Sigmoid colon (tissue), 7 donors: ENCODE measurements around the gene ATP6V0D1. TPM values are rescaled to one million over a fixed set of nuclear protein-coding genes. Genes with fewer than 3 reads are reported as not detected.

Source experiments
- DNase-seq: peaks from one replicate; pipeline ENCODE4 v3.0.0-alpha.2; 2019
- H3K27ac ChIP-seq, 4 donors: fragments of 200-600 bp; sonication (generic); one replicate each; pipeline ENCODE4 v1.5.1; 2016 to 2019; ENCODE audit warnings: mild to moderate bottlenecking in 1 of 4
- H3K27me3 ChIP-seq, 3 donors: fragments of 200-600 bp; sonication (generic); one replicate each; pipeline ENCODE4 v1.5.1; 2019; ENCODE audit warnings: mild to moderate bottlenecking in 1 of 3
- H3K36me3 ChIP-seq, 4 donors: fragments of 200-600 bp; sonication (generic); one replicate each; pipeline ENCODE4 v1.5.1; 2016 to 2019
- H3K4me1 ChIP-seq, 4 donors: fragments of 200-600 bp; sonication (generic); one replicate each; pipeline ENCODE4 v1.5.1; 2017 to 2019
- H3K4me3 ChIP-seq, 4 donors: fragments of 200-600 bp; sonication (generic); one replicate each; pipeline ENCODE4 v1.5.1; 2017 to 2019; ENCODE audit warnings: mild to moderate bottlenecking in 2 of 4, moderate library complexity in 1 of 4
- H3K9me3 ChIP-seq, 4 donors: fragments of 200-600 bp in 3 of 4; sonication (generic) in 3 of 4; one replicate each; pipeline versions ENCODE4 v1.5.1 to v1.6.1; 2013 to 2019
- EP300 ChIP-seq, 4 donors: sonication (generic); formaldehyde crosslinking; IDR thresholded peaks; one replicate each; pipeline ENCODE4 v1.6.1; 2017; ENCODE audit warnings: antibody characterized with exemption in 4 of 4
- POLR2A ChIP-seq, 2 donors: fragments of 450-650 bp; IDR thresholded peaks; one replicate each; pipeline ENCODE4 v1.6.1; 2016; ENCODE audit warnings: antibody characterized with exemption in 2 of 2, mild to moderate bottlenecking in 2 of 2, moderate library complexity in 2 of 2
- POLR2AphosphoS5 ChIP-seq, 4 donors: sonication (generic); formaldehyde crosslinking; IDR thresholded peaks; one replicate each; pipeline ENCODE4 v1.6.1; 2017; ENCODE audit warnings: antibody characterized with exemption in 4 of 4
- WGBS, 2 donors: extraction: QIAGEN DNeasy Blood & Tissue Kit; methylation state at CpG; one replicate each; pipeline ENCODE4 v1.1.7; 2013; 5-methylcytosine and 5-hydroxymethylcytosine counted together
- intact Hi-C: fragments of 100-400 bp; cut with DNase I; formaldehyde crosslinking; loops from one replicate; pipeline ENCODE4 v1.15.1; 2023
- polyA plus RNA-seq, 3 donors: library from polyadenylated mRNA; stranded (reverse); fragments of 200-250 nt; gene quantifications; one replicate each; pipeline ENCODE4 v1.2.3, GENCODE V29; 2013
- total RNA-seq, 4 donors: library from RNA; depleted of rRNA; stranded (reverse); fragments of >200 nt; gene quantifications; one replicate each; pipeline ENCODE4 v1.1.0, GENCODE V29; 2016
- TF ChIP-seq, protein P1 (sequence below), 4 experiments: fragments of 450-650 bp in 3 of 4; fragments of 200-600 bp in 1 of 4; IDR thresholded peaks; one replicate each; pipeline ENCODE4 v1.5.1; 2016 to 2019; ENCODE audit warnings: antibody characterized with exemption in 4 of 4, mild to moderate bottlenecking in 3 of 4, moderate library complexity in 2 of 4
- donor health status: healthy with polysubstance abuse.
- donor health status: Bipolar disorder and iron deficiency.
- donor health status: healthy.

Gene ATP6V0D1
- total and polyA plus RNA-seq, 7 donors = 70.3 to 287 (median 112) TPM

DNA sequence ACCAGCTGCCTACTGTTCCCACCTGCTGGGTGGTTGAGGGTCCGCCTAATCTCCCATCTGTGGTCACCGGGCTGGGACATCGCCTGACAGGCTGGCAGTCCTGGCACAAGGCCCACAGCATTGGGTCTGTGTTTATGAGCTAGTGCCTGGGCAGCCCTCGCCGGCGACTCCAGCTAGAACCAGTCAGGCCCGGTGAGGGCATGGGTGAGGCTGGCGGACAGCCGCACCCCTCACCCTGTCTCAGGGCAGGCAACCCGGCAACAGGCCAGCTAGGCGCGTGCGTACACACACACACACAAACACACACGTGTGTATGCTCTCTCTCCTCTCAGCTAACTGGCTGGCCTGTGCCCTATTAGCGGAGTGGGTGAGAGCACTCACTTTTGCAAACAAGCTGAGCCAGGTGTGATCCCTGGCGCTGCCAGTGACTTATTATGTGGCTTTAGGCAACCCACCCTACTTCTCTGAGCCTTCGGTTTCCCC lies 39.6 kb downstream of the ATP6V0D1 start:
- 18 to 73% methylated on average over 17 of the region's 17 CpGs for WGBS, 2 donors
- Histone ChIP-seq H3K4me3 (no peak overlapping the region), H3K4me1 (peaks cover 0 to 57% (median 47%) of the 10 kb centered on the region in 4 donors), H3K27me3 (no peaks in the 10 kb centered on the region), H3K36me3 (peaks cover 0 to 52% (median 24%) of the 10 kb centered on the region in 4 donors), H3K9me3 (no peaks in the 10 kb centered on the region), H3K27ac (peak overlapping the region in 1 of 4 donors; percentile 78)
- TF ChIP-seq POLR2AphosphoS5 (IDR thresholded peaks at IDR 0.05) = peak in 1 of 4 donors; percentile 10
- peak in 1 of 2 donors; percentile 45 for TF ChIP-seq POLR2A (IDR thresholded peaks at IDR 0.05)
- TF ChIP-seq, protein P1, sequence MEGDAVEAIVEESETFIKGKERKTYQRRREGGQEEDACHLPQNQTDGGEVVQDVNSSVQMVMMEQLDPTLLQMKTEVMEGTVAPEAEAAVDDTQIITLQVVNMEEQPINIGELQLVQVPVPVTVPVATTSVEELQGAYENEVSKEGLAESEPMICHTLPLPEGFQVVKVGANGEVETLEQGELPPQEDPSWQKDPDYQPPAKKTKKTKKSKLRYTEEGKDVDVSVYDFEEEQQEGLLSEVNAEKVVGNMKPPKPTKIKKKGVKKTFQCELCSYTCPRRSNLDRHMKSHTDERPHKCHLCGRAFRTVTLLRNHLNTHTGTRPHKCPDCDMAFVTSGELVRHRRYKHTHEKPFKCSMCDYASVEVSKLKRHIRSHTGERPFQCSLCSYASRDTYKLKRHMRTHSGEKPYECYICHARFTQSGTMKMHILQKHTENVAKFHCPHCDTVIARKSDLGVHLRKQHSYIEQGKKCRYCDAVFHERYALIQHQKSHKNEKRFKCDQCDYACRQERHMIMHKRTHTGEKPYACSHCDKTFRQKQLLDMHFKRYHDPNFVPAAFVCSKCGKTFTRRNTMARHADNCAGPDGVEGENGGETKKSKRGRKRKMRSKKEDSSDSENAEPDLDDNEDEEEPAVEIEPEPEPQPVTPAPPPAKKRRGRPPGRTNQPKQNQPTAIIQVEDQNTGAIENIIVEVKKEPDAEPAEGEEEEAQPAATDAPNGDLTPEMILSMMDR (IDR thresholded peaks at IDR 0.05) = no peak
- DNase-seq = no peak
- intact Hi-C loops = no loop called here

- Histone ChIP-seq H3K27me3 (no peaks in the 10 kb centered on the region), H3K9me3 (no peaks in the 10 kb centered on the region), H3K27ac (no peak overlapping the region), H3K36me3 (peaks cover 0 to 53% (median 24%) of the 10 kb centered on the region in 4 donors), H3K4me3 (no peak overlapping the region), H3K4me1 (peaks cover 0 to 33% (median 23%) of the 10 kb centered on the region in 4 donors)
- no peak for DNase-seq
- 93 to 96% methylated on average over 19 of the region's 19 CpGs for WGBS, 2 donors
- intact Hi-C loops = no loop called here
- TF ChIP-seq POLR2AphosphoS5 (IDR thresholded peaks at IDR 0.05) (no peak), EP300 (IDR thresholded peaks at IDR 0.05) (no peak), POLR2A (IDR thresholded peaks at IDR 0.05) (no peak)
- TF ChIP-seq, protein P1 (IDR thresholded peaks at IDR 0.05) = no peak
Measured at GRCh38 chr16:67438824-67439393, 42.0 kb downstream of the ATP6V0D1 start.

DNA sequence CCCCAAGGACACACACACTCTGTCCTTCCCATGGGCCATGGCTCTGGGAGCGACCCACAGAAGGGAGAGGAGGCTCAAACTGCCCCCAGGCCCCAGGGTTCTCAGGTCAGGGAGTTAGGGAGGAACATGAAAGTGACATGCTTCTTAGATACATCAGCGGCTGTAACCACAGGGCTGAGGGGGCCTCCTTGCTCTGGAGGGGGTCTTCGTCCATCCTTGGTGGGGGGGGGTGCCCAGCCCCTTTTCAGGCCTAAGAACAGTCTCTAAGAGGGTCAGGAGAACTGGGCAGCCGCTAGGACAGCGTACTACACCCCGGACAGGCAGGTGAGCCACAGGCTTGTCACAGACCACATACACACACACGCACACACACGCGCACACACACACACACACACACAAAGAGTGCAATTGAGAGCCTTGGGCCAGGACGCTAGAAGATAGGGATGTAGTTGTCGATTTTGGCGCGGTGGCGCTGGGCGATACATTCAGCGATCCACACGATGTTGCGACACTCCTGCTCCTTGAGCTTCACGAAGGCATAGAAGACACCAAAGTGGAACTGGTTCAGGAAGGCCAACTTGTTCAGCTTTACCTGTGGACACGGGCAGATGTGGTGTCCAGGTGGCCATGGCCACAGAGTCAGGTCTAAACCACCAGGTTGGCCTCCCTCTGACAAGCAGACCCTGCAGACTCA lies 42.7 kb downstream of the ATP6V0D1 start:
- Histone ChIP-seq H3K4me1 (peaks cover 0 to 27% (median 16%) of the 10 kb centered on the region in 4 donors), H3K27me3 (no peaks in the 10 kb centered on the region), H3K27ac (no peak overlapping the region), H3K9me3 (no peaks in the 10 kb centered on the region), H3K36me3 (peaks cover 0 to 53% (median 24%) of the 10 kb centered on the region in 4 donors), H3K4me3 (no peak overlapping the region)
- TF ChIP-seq POLR2AphosphoS5 (IDR thresholded peaks at IDR 0.05) (no peak), POLR2A (IDR thresholded peaks at IDR 0.05) (no peak), EP300 (IDR thresholded peaks at IDR 0.05) (no peak)
- TF ChIP-seq, protein P1 (IDR thresholded peaks at IDR 0.05) = no peak
- DNase-seq = no peak
- intact Hi-C loops = no loop called here
- 94 to 95% methylated on average over 20 of the region's 20 CpGs for WGBS, 2 donors

GRCh38 chr16:67437513-67437912 lies 43.4 kb downstream of the ATP6V0D1 start:
- Histone ChIP-seq H3K4me3 (no peak overlapping the region), H3K4me1 (peaks cover 0 to 19% (median 9%) of the 10 kb centered on the region in 4 donors), H3K27me3 (no peaks in the 10 kb centered on the region), H3K9me3 (no peaks in the 10 kb centered on the region), H3K27ac (no peak overlapping the region), H3K36me3 (peaks cover 0 to 53% (median 24%) of the 10 kb centered on the region in 4 donors)
- no peak for DNase-seq
- WGBS, 2 donors = 75 to 81% methylated on average over 4 of the region's 4 CpGs
- TF ChIP-seq POLR2AphosphoS5 (IDR thresholded peaks at IDR 0.05) (no peak), EP300 (IDR thresholded peaks at IDR 0.05) (no peak), POLR2A (IDR thresholded peaks at IDR 0.05) (no peak)
- intact Hi-C loops = no loop called here

DNA sequence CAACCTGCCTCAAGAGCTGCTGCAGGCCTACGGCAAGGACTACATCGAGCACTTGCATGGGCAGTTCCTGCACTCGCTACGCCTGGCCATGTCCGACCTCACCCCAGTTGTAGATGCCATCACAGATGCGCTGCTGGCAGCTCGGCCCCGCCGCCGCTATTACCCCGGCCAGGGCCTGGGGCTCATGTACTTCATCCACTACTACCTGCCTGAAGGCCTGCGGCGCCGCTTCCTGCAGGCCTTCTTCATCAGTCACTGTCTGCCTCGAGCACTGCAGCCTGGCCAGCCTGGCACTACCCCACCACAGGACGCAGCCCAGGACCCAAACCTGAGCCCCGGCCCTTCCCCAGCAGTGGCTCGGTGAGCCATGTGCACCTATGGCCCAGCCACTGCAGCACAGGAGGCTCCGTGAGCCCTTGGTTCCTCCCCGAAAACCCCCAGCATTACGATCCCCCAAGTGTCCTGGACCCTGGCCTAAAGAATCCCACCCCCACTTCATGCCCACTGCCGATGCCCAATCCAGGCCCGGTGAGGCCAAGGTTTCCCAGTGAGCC lies 44.2 kb downstream of the ATP6V0D1 start:
- no peaks in the 10 kb centered on the region for H3K27me3 ChIP-seq
- TF ChIP-seq POLR2A (IDR thresholded peaks at IDR 0.05) = no peak
- TF ChIP-seq, protein P1 (IDR thresholded peaks at IDR 0.05) = no peak
- no peak for TF ChIP-seq POLR2AphosphoS5 (IDR thresholded peaks at IDR 0.05)
- TF ChIP-seq EP300 (IDR thresholded peaks at IDR 0.05) = no peak
- H3K4me1 ChIP-seq = peaks cover 0 to 16% (median 9%) of the 10 kb centered on the region in 4 donors
- H3K36me3 ChIP-seq = peaks cover 0 to 49% (median 24%) of the 10 kb centered on the region in 4 donors
- WGBS, 2 donors = 95 to 96% methylated on average over 23 of the region's 23 CpGs
- intact Hi-C loops = no loop called here
- H3K4me3 ChIP-seq = no peak overlapping the region
- DNase-seq = no peak
- H3K27ac ChIP-seq = no peak overlapping the region
- H3K9me3 ChIP-seq = no peaks in the 10 kb centered on the region
